HCT116 (cell line): ENCODE results near the gene WDPCP. TPM values are rescaled to one million over a fixed set of nuclear protein-coding genes. Genes with fewer than 3 reads are reported as not detected.

Experiments
- ATAC-seq: fragments of 200-7000 bp; cut with Tn5 transposase; 2 replicates; pipeline ENCODE4 v1.9.1; 2020; ENCODE audit warnings: mild to moderate bottlenecking, moderate library complexity
- BruUV-seq: library from RNA; stranded (reverse); fragments of 400-500 nt; replicated peaks from 2 replicates; lab custom pipeline; 2021; lab: Mats Ljungman, UMichigan
- CTCF ChIA-PET: fragments of 300-600 bp; sonication (Branson Sonifier 250); formaldehyde crosslinking; loops from one replicate; lab custom pipeline; 2021; ENCODE audit warnings: antibody characterized with exemption; lab: Charles Lee
- POLR2A ChIA-PET: fragments of 300-600, 350-600 bp; sonication (Branson Sonifier 250); formaldehyde crosslinking; loops from one replicate; lab custom pipeline; 2021; ENCODE audit warnings: antibody characterized with exemption; lab: Charles Lee
- RAD21 ChIA-PET, 2 experiments: fragments of 300-600 bp; sonication (Branson Sonifier 250); formaldehyde crosslinking; loops; one replicate each; lab custom pipeline; 2023; ENCODE audit warnings: low total read pairs in 2 of 2; ENCODE audit not compliant: uncharacterized antibody in 2 of 2, unreplicated experiment in 2 of 2, low non-redundant PET in 1 of 2; lab: Charles Lee
- DNase-seq: peaks from one replicate; pipeline ENCODE4 v3.0.0-alpha.2; 2010; ENCODE audit warnings: low read depth, low spot score
- H2AFZ ChIP-seq: fragments of 200-600 bp; shearing (Covaris generic), sonication (generic); 2 replicates; pipeline ENCODE4 v1.6.1; 2017; ENCODE audit warnings: low read depth, mixed run types, mixed read lengths, antibody characterized with exemption, low read length; ENCODE audit not compliant: poor library complexity, severe bottlenecking
- H3K27ac ChIP-seq: 2 replicates; pipeline ENCODE4 v1.5.1; 2012; ENCODE audit warnings: low read depth, low read length
- H3K27me3 ChIP-seq: fragments of 200-600 bp; sonication (generic); 2 replicates; pipeline ENCODE4 v1.6.1; 2016; ENCODE audit warnings: mixed run types, low read length, mixed read lengths; ENCODE audit not compliant: insufficient read depth
- H3K36me3 ChIP-seq, 2 experiments: fragments of 200-500 bp in 1 of 2; fragments of 200-600 bp in 1 of 2; sonication (Bioruptor generic) in 1 of 2; sonication (generic) in 1 of 2; 2 replicates each; pipeline versions ENCODE4 v1.5.1 to v1.6.1; 2014 to 2016; ENCODE audit warnings: low read length in 2 of 2, inconsistent platforms in 1 of 2, mixed read lengths in 1 of 2, mixed run types in 1 of 2; ENCODE audit not compliant: insufficient read depth in 2 of 2, control insufficient read depth in 1 of 2
- H3K4me1 ChIP-seq, 2 experiments: fragments of 200-600 bp in 1 of 2; sonication (generic) in 1 of 2; 2 replicates each; pipeline versions ENCODE4 v1.5.1 to v1.6.1; 2012 to 2017; ENCODE audit warnings: low read length in 2 of 2, inconsistent platforms in 1 of 2, mild to moderate bottlenecking in 1 of 2, mixed read lengths in 1 of 2, mixed run types in 1 of 2, moderate library complexity in 1 of 2; ENCODE audit not compliant: insufficient read depth in 2 of 2, control insufficient read depth in 1 of 2
- H3K4me2 ChIP-seq: fragments of 200-600 bp; sonication (generic); 2 replicates; pipeline ENCODE4 v1.6.1; 2017; ENCODE audit warnings: mixed run types, low read length, mixed read lengths
- H3K4me3 ChIP-seq, 2 experiments: fragments of 200-600 bp in 1 of 2; sonication (generic) in 1 of 2; replicated peaks in 1 of 2; 2 replicates each; pipeline ENCODE4 v1.5.1; 2011 to 2016; ENCODE audit warnings: low read length in 2 of 2, control low read depth in 1 of 2, low read depth in 1 of 2, mild to moderate bottlenecking in 1 of 2, mixed read lengths in 1 of 2, mixed run types in 1 of 2
- H3K79me2 ChIP-seq: fragments of 200-600 bp; sonication (generic); 2 replicates; pipeline ENCODE4 v1.6.1; 2017; ENCODE audit warnings: mild to moderate bottlenecking, mixed run types, low read length, moderate library complexity, mixed read lengths; ENCODE audit not compliant: insufficient read depth
- H3K9ac ChIP-seq: fragments of 200-600 bp; sonication (generic); 2 replicates; pipeline ENCODE4 v1.6.1; 2016; ENCODE audit warnings: low read length, mixed read lengths
- H3K9me2 ChIP-seq: fragments of 200-600 bp; sonication (generic), shearing (Covaris generic); 2 replicates; pipeline ENCODE4 v1.6.1; 2017; ENCODE audit warnings: mixed run types, mild to moderate bottlenecking, moderate library complexity; ENCODE audit not compliant: insufficient read depth
- H3K9me3 ChIP-seq, 2 experiments: fragments of 200-500 bp in 1 of 2; fragments of 200-600 bp in 1 of 2; sonication (Bioruptor generic) in 1 of 2; sonication (generic) in 1 of 2; 2 replicates each; pipeline ENCODE4 v1.6.1; 2014 to 2017; ENCODE audit warnings: low read length in 2 of 2, mixed read lengths in 2 of 2, inconsistent platforms in 1 of 2, low read depth in 1 of 2, mild to moderate bottlenecking in 1 of 2, mixed run types in 1 of 2, moderate library complexity in 1 of 2; ENCODE audit not compliant: control insufficient read depth in 1 of 2, insufficient read depth in 1 of 2
- H4K20me1 ChIP-seq: fragments of 200-600 bp; sonication (generic), shearing (Covaris generic); 2 replicates; pipeline ENCODE4 v1.6.1; 2017; ENCODE audit warnings: mixed run types, mild to moderate bottlenecking, moderate library complexity; ENCODE audit not compliant: insufficient read depth
- ELF1 ChIP-seq: IDR thresholded peaks from 2 replicates; pipeline ENCODE4 v1.6.1; 2012; ENCODE audit warnings: low read depth, borderline replicate concordance
- POLR2AphosphoS5 ChIP-seq: IDR thresholded peaks from 2 replicates; pipeline ENCODE4 v1.6.1; 2011; ENCODE audit warnings: mild to moderate bottlenecking, low read depth, low read length, moderate library complexity
- SIN3A ChIP-seq: IDR thresholded peaks from 2 replicates; pipeline ENCODE4 v1.6.1; 2012; ENCODE audit warnings: low read depth
- intact Hi-C: fragments of 100-400 bp; cut with micrococcal nuclease; formaldehyde crosslinking; loops from 2 replicates; pipeline ENCODE4 v1.10.0; 2022
- total RNA-seq: library from RNA; stranded (reverse); gene quantifications from one replicate; pipeline ENCODE4 v1.2.1, GENCODE V29; 2021; ENCODE audit not compliant: unreplicated experiment
- TF ChIP-seq, protein P1 (sequence below): IDR thresholded peaks from 2 replicates; pipeline ENCODE4 v1.6.1; 2012
- TF ChIP-seq, protein P2 (sequence below): IDR thresholded peaks from 2 replicates; pipeline ENCODE4 v1.6.1; 2011; ENCODE audit warnings: mild to moderate bottlenecking, low read length, moderate library complexity; ENCODE audit not compliant: insufficient replicate concordance; ENCODE audit errors: extremely low read depth

The WDPCP gene
- total RNA-seq, 1 experiment from 2014 or later, result 4.1 TPM

DNA sequence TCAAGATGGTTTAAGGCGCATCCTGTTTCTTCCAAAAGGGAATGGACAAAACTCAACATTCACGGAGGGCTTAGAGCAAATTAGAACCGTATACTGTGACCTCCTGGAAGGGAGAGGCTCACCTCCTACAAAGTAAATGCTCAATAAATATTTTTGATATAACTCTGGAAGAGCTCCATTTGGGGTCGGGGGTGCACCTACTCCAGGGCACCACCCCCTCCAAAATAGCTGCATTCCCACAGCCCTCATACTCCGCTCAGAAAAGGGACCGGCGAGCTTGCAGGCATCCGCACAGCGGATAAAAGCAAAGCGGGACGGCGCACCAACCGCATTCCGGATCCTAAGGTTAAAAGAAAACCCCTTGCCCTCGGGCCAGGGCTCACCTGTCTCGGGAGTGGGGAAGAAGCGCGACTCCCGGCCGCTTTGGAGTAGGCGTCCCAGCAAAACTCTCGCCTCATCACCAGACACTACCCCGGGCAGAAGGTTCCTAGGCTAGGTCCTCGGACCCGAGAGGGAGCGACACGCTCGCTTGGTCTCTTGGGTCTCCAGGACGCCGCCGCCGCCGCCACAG, 378 bp downstream of the WDPCP start:
- ChIA-PET RAD21 (interaction anchor here in 1 of 2 experiments (0.6 kb wide), 1 partner anchor 1131 kb away, joined by 3 read pairs; no protein-coding TSS in a partner anchor), POLR2A (interaction anchor here (0.6 to 1.9 kb wide), 4 partner anchors 12 to 1131 kb away, joined by 3 to 5 read pairs (median 4); partner anchors contain the start of gene UGP2), CTCF (interaction anchor here (1.3 kb wide), 1 partner anchor 18 kb away, joined by 3 read pairs; no protein-coding TSS in a partner anchor)
- peak overlapping the region; percentile 70 for H3K27ac ChIP-seq
- intact Hi-C loops, result loop anchor here (10.0 kb wide), 1 partner anchor 297 kb away; no protein-coding TSS in a partner anchor
- peaks cover 10 to 21% of the 10 kb centered on the region in 2 experiments; a peak in 3 of 4 replicates for H3K4me1 ChIP-seq
- no peaks in the 10 kb centered on the region for H3K9me2 ChIP-seq
- H4K20me1 ChIP-seq, result no peaks in the 10 kb centered on the region
- peaks cover 44% of the 10 kb centered on the region for H3K79me2 ChIP-seq
- peaks cover 4 to 9% of the 10 kb centered on the region in 2 experiments; a peak in 3 of 4 replicates for H3K36me3 ChIP-seq
- TF ChIP-seq POLR2AphosphoS5, result peak; percentile 22; the same call in 1 of the 2 replicates
- TF ChIP-seq SIN3A, result 0 out of 2 replicates have a peak, but pooled peaks have one; percentile 37
- TF ChIP-seq, protein P1, sequence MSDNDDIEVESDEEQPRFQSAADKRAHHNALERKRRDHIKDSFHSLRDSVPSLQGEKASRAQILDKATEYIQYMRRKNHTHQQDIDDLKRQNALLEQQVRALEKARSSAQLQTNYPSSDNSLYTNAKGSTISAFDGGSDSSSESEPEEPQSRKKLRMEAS, result no peak
- no peak for TF ChIP-seq ELF1
- TF ChIP-seq, protein P2, sequence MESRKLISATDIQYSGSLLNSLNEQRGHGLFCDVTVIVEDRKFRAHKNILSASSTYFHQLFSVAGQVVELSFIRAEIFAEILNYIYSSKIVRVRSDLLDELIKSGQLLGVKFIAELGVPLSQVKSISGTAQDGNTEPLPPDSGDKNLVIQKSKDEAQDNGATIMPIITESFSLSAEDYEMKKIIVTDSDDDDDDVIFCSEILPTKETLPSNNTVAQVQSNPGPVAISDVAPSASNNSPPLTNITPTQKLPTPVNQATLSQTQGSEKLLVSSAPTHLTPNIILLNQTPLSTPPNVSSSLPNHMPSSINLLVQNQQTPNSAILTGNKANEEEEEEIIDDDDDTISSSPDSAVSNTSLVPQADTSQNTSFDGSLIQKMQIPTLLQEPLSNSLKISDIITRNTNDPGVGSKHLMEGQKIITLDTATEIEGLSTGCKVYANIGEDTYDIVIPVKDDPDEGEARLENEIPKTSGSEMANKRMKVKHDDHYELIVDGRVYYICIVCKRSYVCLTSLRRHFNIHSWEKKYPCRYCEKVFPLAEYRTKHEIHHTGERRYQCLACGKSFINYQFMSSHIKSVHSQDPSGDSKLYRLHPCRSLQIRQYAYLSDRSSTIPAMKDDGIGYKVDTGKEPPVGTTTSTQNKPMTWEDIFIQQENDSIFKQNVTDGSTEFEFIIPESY, result no peak
- TF ChIP-seq, all 23 proteins: peak for 2
- Histone ChIP-seq H3K27me3 (no peaks in the 10 kb centered on the region), H3K4me2 (peak overlapping the region; percentile 87), H3K9ac (peak overlapping the region; percentile 83), H2AFZ (peak overlapping the region; percentile 89), H3K4me3 (peak overlapping the region; percentile 71 to 89), H3K9me3 (no peaks in the 10 kb centered on the region)
- DNase-seq (no peak), ATAC-seq (no peak)
- BruUV-seq, result no TSS peak
